Choroid plexus epithelial cell (primary cell): ENCODE data around the gene ADGRA3.
"Not testable (repeated sequence)": the region's sequence is repeated elsewhere in the genome, so short reads cannot be mapped to it uniquely, and the experiment has no call there.

Source experiments
- DNase-seq: peaks from one replicate; pipeline ENCODE4 v3.0.0-alpha.2; 2010; ENCODE audit warnings: low read depth
- H3K4me3 ChIP-seq: 2 replicates; pipeline ENCODE4 v1.5.1; 2011; ENCODE audit warnings: low read depth, mild to moderate bottlenecking, control low read depth, low read length, moderate library complexity
- TF ChIP-seq, protein P1 (sequence below): conservative IDR thresholded peaks from 2 replicates; pipeline ENCODE4 v1.5.1; 2011; ENCODE audit warnings: low read depth, mild to moderate bottlenecking, control low read depth, inconsistent platforms, low read length, moderate library complexity

The ADGRA3 gene

DNA sequence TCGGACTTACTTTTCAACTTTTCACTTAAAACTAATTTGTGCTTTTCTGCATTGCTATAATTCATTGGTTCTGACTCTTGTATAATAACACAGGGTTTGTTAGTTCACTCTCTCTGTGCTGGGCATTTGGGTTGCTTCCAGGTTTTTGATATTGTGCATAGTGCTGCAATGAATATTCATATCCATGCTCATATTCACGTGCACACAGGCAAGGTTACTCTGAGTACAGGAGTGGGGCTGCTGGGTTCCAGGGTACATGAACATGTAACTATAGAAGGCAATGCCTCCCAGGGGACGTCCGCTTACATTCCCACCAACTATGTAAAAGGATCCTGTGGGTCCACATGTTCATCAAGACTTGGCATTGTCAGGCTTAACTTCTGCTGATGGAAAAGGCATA, 117.2 kb downstream of the ADGRA3 start:
- no peak overlapping the region for H3K4me3 ChIP-seq
- DNase-seq, result no peak
- TF ChIP-seq, protein P1, sequence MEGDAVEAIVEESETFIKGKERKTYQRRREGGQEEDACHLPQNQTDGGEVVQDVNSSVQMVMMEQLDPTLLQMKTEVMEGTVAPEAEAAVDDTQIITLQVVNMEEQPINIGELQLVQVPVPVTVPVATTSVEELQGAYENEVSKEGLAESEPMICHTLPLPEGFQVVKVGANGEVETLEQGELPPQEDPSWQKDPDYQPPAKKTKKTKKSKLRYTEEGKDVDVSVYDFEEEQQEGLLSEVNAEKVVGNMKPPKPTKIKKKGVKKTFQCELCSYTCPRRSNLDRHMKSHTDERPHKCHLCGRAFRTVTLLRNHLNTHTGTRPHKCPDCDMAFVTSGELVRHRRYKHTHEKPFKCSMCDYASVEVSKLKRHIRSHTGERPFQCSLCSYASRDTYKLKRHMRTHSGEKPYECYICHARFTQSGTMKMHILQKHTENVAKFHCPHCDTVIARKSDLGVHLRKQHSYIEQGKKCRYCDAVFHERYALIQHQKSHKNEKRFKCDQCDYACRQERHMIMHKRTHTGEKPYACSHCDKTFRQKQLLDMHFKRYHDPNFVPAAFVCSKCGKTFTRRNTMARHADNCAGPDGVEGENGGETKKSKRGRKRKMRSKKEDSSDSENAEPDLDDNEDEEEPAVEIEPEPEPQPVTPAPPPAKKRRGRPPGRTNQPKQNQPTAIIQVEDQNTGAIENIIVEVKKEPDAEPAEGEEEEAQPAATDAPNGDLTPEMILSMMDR, result no peak

DNA sequence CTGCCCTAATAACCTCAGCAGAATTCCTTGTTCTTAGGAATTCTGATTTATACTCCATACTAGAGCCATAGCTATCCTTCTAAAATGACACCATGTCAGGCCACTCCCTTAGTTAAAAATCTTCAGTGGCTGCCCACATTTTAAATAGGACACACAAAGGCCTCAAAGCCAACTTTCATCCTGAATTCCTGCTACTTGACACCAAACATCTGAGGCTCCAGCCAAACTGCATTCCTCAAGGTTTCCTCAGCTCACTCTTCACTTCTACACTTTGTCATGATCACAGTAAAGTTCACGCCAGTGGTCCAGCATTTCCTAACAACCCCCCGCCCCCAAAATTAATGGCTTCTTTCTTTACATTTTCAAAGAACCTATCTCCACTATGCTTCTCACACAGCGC, 124.3 kb downstream of the ADGRA3 start:
- TF ChIP-seq, protein P1, result no peak
- DNase-seq, result peak; percentile 61
- H3K4me3 ChIP-seq, result no peak overlapping the region

DNA sequence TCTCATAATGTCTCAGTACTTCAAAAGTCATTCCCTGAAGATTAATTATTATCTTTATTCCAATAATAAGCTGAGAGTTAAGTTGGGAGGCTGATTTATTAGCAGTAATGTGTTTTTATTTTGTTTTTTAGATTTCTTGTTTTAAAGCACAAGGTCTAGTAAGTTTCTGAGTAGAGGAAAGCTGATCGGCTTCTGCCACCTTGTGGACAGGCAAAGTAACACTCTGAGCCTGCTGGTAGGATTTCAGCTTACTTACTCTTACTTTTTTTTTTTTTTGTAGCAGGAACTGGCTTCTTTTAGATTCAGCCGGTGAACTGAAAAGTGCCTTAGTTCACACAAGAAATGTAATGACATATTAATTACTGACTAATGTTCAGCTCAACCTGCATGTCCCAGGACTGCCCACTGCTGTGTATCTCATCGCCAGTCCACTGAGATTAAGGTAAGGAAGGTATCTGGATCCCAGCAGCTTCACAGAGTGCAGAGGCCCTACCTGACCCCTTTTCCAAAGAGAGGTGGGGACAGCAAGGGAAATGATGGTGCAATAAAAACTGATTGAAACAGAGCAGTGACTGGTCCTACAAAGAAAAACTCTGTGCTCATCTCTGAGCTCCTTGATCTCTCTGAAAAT, 126.5 kb downstream of the ADGRA3 start:
- H3K4me3 ChIP-seq, result no peak overlapping the region
- TF ChIP-seq, protein P1, result peak; percentile 94
- peak; percentile 94 for DNase-seq

DNA sequence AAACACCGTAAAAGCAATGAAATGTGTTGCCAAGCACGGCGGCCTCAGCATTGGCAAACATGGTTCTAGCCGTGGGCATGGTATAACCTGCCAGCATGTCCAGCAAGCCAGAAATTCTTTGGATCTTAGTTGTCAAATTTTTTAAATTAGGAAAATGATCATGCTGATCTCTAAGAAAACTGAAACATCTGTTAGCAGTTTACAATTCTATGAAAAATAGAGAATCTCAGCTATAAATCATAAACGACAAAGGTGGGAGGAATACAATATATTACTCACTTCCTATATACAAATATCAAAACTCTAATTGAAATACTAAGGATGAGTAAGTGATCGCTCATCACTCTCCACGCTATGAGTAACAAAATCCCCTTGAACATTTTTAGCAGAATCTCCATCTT, 130.3 kb downstream of the ADGRA3 start:
- no peak overlapping the region for H3K4me3 ChIP-seq
- DNase-seq, result peak; percentile 22
- TF ChIP-seq, protein P1, result no peak

DNA sequence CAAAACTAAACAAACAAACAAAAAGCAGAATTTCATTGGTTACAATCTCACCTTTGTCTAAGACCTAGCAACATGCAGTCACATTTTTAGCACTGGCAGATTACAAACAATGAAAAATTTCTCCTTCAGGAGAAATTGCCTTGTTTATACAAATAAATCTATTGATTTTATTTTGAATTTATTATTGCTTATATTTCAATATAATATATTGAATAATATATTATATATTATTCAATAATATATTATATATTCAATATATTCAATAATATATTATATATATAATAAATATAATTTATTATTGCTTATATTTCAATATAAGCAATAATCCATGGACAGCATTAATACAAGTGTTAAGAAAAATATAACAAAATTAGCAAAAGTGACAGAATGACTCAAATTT, 131.7 kb downstream of the ADGRA3 start:
- no peak for DNase-seq
- TF ChIP-seq, protein P1, result no peak
- H3K4me3 ChIP-seq, result no peak overlapping the region

DNA sequence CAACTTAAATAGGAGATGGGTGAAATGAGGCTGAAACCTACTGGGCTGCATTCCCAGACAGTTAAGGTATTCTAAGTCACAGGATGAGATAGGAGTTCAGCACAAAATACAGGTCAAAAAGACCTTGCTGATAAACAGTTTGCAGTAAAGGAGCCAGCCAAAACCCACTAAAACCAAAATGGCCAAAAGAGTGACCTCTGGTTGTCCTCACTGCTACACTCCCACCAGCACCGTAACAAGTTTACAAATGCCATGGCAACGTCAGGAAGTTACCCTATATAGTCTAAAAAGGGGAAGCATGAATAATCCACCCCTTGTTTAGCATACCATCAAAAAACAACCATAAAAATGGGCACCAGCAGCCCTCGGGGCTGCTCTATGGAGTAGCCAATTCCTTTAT, 133.7 kb downstream of the ADGRA3 start:
- not testable (repeated sequence) for H3K4me3 ChIP-seq
- peak; percentile 13 for DNase-seq

DNA sequence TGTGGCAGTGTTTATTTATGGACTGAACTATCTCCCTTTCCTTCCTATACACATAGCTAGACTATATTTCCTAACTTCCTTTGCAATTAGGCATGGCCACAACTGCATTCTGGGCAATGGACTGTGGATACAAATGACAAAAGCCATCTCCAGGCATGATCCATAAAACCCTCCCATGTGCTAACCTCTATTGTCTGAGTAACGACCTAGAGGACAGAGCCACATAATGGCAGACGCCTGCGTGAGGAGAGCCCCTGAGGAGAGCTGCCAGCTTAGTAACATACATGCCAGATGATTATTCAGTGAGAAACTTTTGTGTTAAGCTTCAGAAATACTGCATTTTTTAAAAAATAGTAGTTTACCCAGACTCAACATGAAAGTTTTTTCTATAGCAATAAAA, 142.9 kb downstream of the ADGRA3 start:
- TF ChIP-seq, protein P1, result no peak
- no peak for DNase-seq
- no peak overlapping the region for H3K4me3 ChIP-seq
